Measurements from ENCODE around the gene SFTPA2.
"Not testable (repeated sequence)": the region's sequence is repeated elsewhere in the genome, so short reads cannot be mapped to it uniquely, and the experiment has no call there.

SFTPA2 gene

DNA sequence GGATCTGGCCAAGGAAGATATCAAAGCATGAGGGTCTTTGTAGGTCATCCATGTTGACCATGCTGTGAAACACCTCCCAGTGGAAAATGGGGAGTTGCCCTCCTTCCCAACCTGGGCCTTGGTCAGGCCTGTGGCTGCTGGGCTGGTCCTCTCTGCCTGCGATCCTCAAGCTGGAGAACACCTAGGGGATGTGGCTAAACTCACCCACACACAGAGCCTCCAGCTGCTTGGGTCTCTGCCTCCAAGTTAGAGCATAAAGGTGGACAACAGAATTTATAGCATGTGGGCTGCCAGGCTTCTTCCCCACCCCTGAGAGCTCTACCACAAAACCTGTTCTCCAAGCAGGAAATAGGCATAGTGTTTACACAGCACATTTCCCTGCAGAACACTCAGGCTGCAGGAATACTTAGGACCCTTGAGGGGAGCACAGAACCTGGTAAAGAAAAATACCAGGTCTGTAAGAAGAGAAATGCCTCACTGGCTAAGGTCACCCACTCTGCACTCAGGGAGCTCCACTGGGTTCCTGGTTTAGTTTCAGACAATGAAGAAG is at the start of gene SFTPA2:
SFTPA2 (minus strand) TSS at position 248 of the 550 bp plus-strand sequence. CDS start 924 bp downstream, outside the sequence.
- TF ChIP-seq, protein P1, sequence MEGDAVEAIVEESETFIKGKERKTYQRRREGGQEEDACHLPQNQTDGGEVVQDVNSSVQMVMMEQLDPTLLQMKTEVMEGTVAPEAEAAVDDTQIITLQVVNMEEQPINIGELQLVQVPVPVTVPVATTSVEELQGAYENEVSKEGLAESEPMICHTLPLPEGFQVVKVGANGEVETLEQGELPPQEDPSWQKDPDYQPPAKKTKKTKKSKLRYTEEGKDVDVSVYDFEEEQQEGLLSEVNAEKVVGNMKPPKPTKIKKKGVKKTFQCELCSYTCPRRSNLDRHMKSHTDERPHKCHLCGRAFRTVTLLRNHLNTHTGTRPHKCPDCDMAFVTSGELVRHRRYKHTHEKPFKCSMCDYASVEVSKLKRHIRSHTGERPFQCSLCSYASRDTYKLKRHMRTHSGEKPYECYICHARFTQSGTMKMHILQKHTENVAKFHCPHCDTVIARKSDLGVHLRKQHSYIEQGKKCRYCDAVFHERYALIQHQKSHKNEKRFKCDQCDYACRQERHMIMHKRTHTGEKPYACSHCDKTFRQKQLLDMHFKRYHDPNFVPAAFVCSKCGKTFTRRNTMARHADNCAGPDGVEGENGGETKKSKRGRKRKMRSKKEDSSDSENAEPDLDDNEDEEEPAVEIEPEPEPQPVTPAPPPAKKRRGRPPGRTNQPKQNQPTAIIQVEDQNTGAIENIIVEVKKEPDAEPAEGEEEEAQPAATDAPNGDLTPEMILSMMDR (conservative IDR thresholded peaks at IDR 0.05; ENCODE audit: low read length): no peak
- H3K4me3 ChIP-seq (ENCODE audit: low read length): no peak within 1 kb of the TSS
- DNase-seq (ENCODE audit: low read depth): no peak

DNA sequence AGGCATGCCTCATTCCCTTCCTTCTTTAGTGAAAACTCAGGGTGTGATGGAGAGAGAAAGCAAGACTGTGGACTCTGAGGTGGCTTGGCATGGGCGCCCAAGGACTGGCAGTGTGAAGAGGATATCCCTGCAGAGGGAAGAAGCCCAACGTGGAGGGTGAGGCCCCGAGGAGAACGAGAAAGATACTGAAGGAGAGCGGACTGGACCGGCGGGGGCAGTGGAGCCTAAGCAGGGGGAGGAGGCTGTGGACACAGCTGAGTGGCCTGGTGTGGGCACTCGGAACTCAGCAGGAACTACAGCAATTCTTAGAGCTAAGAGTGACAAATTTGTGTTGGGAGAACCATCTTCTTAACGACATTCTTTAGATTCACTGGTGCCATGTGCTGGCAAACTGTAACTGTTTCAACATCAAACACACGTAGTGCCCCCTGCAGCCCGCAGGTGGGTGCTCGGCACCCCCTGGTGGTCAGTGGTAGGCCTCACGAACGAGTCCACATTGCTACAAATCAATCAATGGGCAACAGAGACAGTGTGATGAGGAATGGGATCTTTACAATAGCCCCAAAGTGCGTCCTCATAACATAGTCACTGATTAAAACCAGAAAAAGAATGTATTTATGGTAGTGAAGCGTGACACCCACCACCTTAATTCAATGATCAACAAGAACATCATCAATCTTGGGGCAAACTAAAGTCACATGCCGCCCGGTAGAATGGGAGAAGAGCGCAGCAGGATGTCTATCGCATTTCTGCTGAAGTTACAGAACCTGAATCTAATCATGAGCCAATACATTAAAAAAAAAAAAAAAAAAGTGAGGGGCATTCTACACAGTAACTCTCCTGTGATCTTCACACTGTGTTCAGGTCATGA is 48.5 kb upstream of the SFTPA2 start:
- H3K4me3 ChIP-seq (ENCODE audit: low read length): no peak overlapping the region
- peak; percentile 1 for DNase-seq (ENCODE audit: low read depth)
- TF ChIP-seq, protein P1 (conservative IDR thresholded peaks at IDR 0.05; ENCODE audit: low read length): peak; percentile 49

DNA sequence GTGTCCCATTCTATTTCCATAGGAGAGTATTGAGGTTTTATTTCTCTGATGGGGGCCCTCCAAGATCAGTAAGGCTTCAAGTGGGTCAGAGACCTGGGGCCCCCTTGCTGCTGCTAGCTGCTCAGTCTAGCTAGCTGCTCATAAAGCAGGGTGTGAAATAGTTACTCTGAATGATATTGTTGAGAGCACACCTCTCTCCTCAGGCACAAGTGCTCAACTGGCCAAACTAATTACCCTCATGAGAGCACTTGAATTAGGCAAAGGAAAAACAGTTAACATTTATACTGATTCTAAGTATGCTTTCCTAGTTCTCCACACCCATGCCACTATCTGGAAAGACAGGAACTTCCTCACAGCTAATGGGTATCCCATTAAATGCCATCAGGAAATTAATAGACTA is 45.1 kb upstream of the SFTPA2 start:
- TF ChIP-seq, protein P1 (conservative IDR thresholded peaks at IDR 0.05; ENCODE audit: low read length): no peak
- no peak for DNase-seq (ENCODE audit: low read depth)
- H3K4me3 ChIP-seq (ENCODE audit: low read length): no peak overlapping the region

DNA sequence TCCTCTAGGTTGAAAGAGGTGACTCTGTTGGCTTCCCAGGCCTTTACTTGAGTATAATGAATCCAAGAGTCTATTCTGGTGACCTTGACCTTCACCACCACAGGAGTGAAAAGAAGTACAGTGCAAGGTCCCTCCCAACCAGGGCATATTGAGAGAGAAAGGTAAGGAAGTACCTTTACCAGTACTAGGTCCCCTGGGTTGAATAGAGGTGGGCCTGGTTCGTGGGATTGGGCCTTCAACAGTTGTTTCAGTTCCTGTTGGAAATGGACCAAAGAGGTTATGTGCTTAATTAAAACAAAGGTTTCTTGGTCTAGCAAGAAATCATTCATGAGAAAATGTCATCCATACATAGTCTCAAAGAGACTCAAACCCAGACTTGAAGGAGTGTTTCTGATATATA is 44.1 kb upstream of the SFTPA2 start:
- no peak overlapping the region for H3K4me3 ChIP-seq (ENCODE audit: low read length)
- TF ChIP-seq, protein P1 (conservative IDR thresholded peaks at IDR 0.05; ENCODE audit: low read length): no peak
- no peak for DNase-seq (ENCODE audit: low read depth)

DNA sequence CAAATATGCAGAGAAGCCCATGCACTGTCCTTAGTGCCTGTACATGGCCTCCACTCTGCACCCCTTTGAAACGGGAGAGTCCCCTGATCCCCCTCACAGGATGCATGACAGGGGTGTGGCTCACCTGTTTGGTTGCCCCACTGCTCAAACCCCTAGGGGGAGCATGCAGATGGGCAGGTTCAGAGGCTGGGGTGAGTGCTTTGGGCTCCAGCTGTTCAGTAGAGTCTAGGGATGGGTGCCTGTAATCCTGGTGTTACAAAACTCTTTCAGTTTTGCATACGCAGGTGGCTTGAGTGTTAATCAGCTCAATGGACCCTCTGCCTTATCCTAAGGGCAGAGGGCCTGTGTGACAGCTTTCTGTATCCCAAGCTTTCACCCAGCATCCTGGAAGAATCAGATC is 42.7 kb upstream of the SFTPA2 start:
- no peak for DNase-seq (ENCODE audit: low read depth)
- TF ChIP-seq, protein P1 (conservative IDR thresholded peaks at IDR 0.05; ENCODE audit: low read length): no peak
- H3K4me3 ChIP-seq (ENCODE audit: low read length): no peak overlapping the region

DNA sequence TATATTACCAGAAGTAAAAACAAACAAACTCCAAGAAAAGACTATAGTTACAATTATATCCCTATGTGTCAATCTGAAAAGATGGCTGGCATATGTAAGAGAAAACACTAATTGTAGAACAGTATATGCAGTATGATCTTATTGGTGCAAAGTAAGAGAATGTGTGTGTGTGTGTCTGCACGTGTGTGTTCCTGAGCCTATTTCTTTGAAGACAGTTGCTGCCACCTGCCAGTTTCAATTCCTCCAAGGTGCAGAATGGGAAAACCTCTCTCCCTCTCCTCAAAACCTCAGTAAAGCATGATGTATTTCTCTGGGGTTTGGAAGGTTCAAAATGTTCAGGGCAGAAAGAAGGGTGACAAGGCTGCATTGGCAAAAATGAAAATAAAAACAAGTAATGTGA is 41.7 kb upstream of the SFTPA2 start:
- TF ChIP-seq, protein P1 (conservative IDR thresholded peaks at IDR 0.05; ENCODE audit: low read length): no peak
- no peak overlapping the region for H3K4me3 ChIP-seq (ENCODE audit: low read length)
- DNase-seq (ENCODE audit: low read depth): no peak

DNA sequence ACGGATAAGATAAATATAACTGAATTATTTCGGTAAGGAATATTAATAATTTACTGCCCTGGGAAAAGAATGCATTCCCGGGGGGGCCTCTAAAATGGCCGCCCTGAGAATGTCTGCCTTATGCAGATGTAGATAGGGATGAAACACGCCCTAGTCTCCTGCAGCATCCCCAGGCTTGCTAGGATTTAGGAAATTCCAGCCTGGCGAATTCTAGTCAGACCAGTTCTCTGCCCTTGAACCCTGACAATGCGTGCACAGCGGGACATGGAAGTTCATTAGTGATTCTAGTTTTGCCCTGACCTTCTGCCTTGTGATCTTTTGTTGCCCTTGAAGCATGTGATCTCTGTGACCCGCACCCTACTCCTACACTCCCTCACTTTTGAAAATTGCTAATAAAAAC is 39.4 kb upstream of the SFTPA2 start:
- H3K4me3 ChIP-seq (ENCODE audit: low read length): not testable (repeated sequence)

More for the DNA sequence above, 39.4 kb upstream of the SFTPA2 start:
- not testable (repeated sequence) for DNase-seq (ENCODE audit: low read depth)
